NB4 (cell line): ENCODE results near the gene VDAC1.

Source experiments
- CTCF ChIP-seq: IDR thresholded peaks from one replicate; pipeline ENCODE4 v1.5.1; 2012; ENCODE audit warnings: low read depth, low read length
- POLR2A ChIP-seq: IDR thresholded peaks from 2 replicates; pipeline ENCODE4 v1.6.1; 2011; ENCODE audit warnings: mild to moderate bottlenecking; ENCODE audit not compliant: insufficient read length; ENCODE audit errors: extremely low read depth

- no peak for TF ChIP-seq CTCF
- TF ChIP-seq POLR2A = no peak
Measured at GRCh38 chr5:133931546-133931945, 73.2 kb downstream of the VDAC1 start.
